Erythroblast (primary cell): ENCODE data around the gene PDLIM7.

ENCODE experiments used
- GATA1 ChIP-seq: IDR thresholded peaks from 2 replicates; pipeline ENCODE4 v1.6.1; 2011; ENCODE audit warnings: low read depth, mild to moderate bottlenecking, control low read depth, low read length, moderate library complexity
- POLR2A ChIP-seq: IDR thresholded peaks from 2 replicates; pipeline ENCODE4 v1.6.1; 2011; ENCODE audit warnings: mild to moderate bottlenecking, low read length

- TF ChIP-seq POLR2A, result no peak
- TF ChIP-seq GATA1, result no peak
These were observed 38.5 kb downstream of the PDLIM7 start for GRCh38 chr5:177458912-177459350.
